ENCODE results near the gene CD14. TPM values are rescaled to one million over a fixed set of nuclear protein-coding genes. Genes with fewer than 3 reads are reported as not detected.
"Not testable (repeated sequence)": the region's sequence is repeated elsewhere in the genome, so short reads cannot be mapped to it uniquely, and the experiment has no call there.

The CD14 gene
- polyA plus RNA-seq, 3 donors: 8.4 to 11.5 (median 11.0) TPM

GRCh38 chr5:140639148-140639981 is 6.4 kb upstream of the CD14 start, which contains the start of gene TMCO6:
Gene TMCO6, plus strand, starts transcription at chr5:140639451. Its CDS starts 77 bp downstream, at chr5:140639528.
- DNase-seq (ENCODE audit: extremely low read depth in 1 of 11, low read depth in 9 of 11, low spot score in 4 of 11): peak in 9 of 11 donors; percentile 80 to 92 (median 88)

GRCh38 chr5:140638898-140639147 is 5.8 kb upstream of the CD14 start:
- not testable (repeated sequence) for DNase-seq (ENCODE audit: extremely low read depth in 1 of 11, low read depth in 9 of 11, low spot score in 4 of 11)

- DNase-seq (ENCODE audit: extremely low read depth in 1 of 11, low read depth in 9 of 11, low spot score in 4 of 11): no peak
Measured at GRCh38 chr5:140637371-140638100, 4.6 kb upstream of the CD14 start.

- DNase-seq (ENCODE audit: extremely low read depth in 1 of 11, low read depth in 9 of 11, low spot score in 4 of 11): no peak
Measured at GRCh38 chr5:140635291-140636257, 2.6 kb upstream of the CD14 start.

- DNase-seq (ENCODE audit: extremely low read depth in 1 of 11, low read depth in 9 of 11, low spot score in 4 of 11): no peak
Measured at GRCh38 chr5:140634103-140634502, 1.1 kb upstream of the CD14 start.

- no peak for DNase-seq (ENCODE audit: extremely low read depth in 1 of 11, low read depth in 9 of 11, low spot score in 4 of 11)
Measured at GRCh38 chr5:140633501-140633900, 526 bp upstream of the CD14 start.

- DNase-seq (ENCODE audit: extremely low read depth in 1 of 11, low read depth in 9 of 11, low spot score in 4 of 11): peak in 2 of 11 donors; percentile 20 to 31
Measured at GRCh38 chr5:140632366-140633020, 482 bp downstream of the CD14 start.

GRCh38 chr5:140631831-140632365 is 1.1 kb downstream of the CD14 start:
- peak in 3 of 11 donors; percentile 22 to 31 (median 28) for DNase-seq (ENCODE audit: extremely low read depth in 1 of 11, low read depth in 9 of 11, low spot score in 4 of 11)

- no peak for DNase-seq (ENCODE audit: extremely low read depth in 1 of 11, low read depth in 9 of 11, low spot score in 4 of 11)
Measured at GRCh38 chr5:140631036-140631417, 1.9 kb downstream of the CD14 start.

- DNase-seq (ENCODE audit: extremely low read depth in 1 of 11, low read depth in 9 of 11, low spot score in 4 of 11): no peak
Measured at GRCh38 chr5:140630292-140631035, 2.5 kb downstream of the CD14 start.

GRCh38 chr5:140628711-140629110 is 4.3 kb downstream of the CD14 start:
- DNase-seq (ENCODE audit: extremely low read depth in 1 of 11, low read depth in 9 of 11, low spot score in 4 of 11): no peak

- no peak for DNase-seq (ENCODE audit: extremely low read depth in 1 of 11, low read depth in 9 of 11, low spot score in 4 of 11)
Measured at GRCh38 chr5:140627972-140628371, 5.0 kb downstream of the CD14 start.

- DNase-seq (ENCODE audit: extremely low read depth in 1 of 11, low read depth in 9 of 11, low spot score in 4 of 11): not testable (repeated sequence)
Measured at GRCh38 chr5:140624886-140625285, 8.1 kb downstream of the CD14 start.

- DNase-seq (ENCODE audit: extremely low read depth in 1 of 11, low read depth in 9 of 11, low spot score in 4 of 11): not testable (repeated sequence)
Measured at GRCh38 chr5:140623061-140623460, 9.9 kb downstream of the CD14 start.

GRCh38 chr5:140622301-140622700 is 10.7 kb downstream of the CD14 start:
- DNase-seq (ENCODE audit: extremely low read depth in 1 of 11, low read depth in 9 of 11, low spot score in 4 of 11): no peak

- no peak for DNase-seq (ENCODE audit: extremely low read depth in 1 of 11, low read depth in 9 of 11, low spot score in 4 of 11)
Measured at GRCh38 chr5:140611020-140611521, 21.9 kb downstream of the CD14 start.

- no peak for DNase-seq (ENCODE audit: extremely low read depth in 1 of 11, low read depth in 9 of 11, low spot score in 4 of 11)
Measured at GRCh38 chr5:140609126-140609525, 23.8 kb downstream of the CD14 start.

- no peak for DNase-seq (ENCODE audit: extremely low read depth in 1 of 11, low read depth in 9 of 11, low spot score in 4 of 11)
Measured at GRCh38 chr5:140608722-140609121, 24.3 kb downstream of the CD14 start.

All from renal cortex interstitium (tissue), 11 donors.